Right lobe of liver (tissue), 6 donors: Measurements from ENCODE around the gene OPTN. TPM values are rescaled to one million over a fixed set of nuclear protein-coding genes. Genes with fewer than 3 reads are reported as not detected.

Experiments used
- ATAC-seq, 4 donors: fragments of 200-7000 bp; cut with Tn5 transposase; one replicate each; pipeline ENCODE4 v1.9.1; 2020; ENCODE audit warnings: mild to moderate bottlenecking in 4 of 4, moderate library complexity in 4 of 4
- DNase-seq, 3 donors: peaks; one replicate each; pipeline ENCODE4 v3.0.0-alpha.2; 2020
- H3K27ac ChIP-seq, 3 donors: fragments of 200-600 bp; one replicate each; pipeline ENCODE4 v1.8.0; 2022
- H3K27me3 ChIP-seq, 2 donors: fragments of 200-600 bp; one replicate each; pipeline ENCODE4 v1.8.0; 2022
- H3K36me3 ChIP-seq, 4 donors: fragments of 200-600 bp; sonication (generic) in 1 of 4; one replicate each; pipeline versions ENCODE4 v1.5.1 to v1.8.0; 2017 to 2022; ENCODE audit warnings: control low read depth in 1 of 4
- H3K4me1 ChIP-seq, 4 donors: fragments of 200-600 bp; sonication (generic) in 1 of 4; one replicate each; pipeline versions ENCODE4 v1.5.1 to v1.8.0; 2017 to 2022; ENCODE audit warnings: control low read depth in 1 of 4
- H3K4me3 ChIP-seq, 3 donors: fragments of 200-600 bp; one replicate each; pipeline ENCODE4 v1.8.0; 2022
- H3K9me3 ChIP-seq, 4 donors: fragments of 200-600 bp; sonication (generic) in 1 of 4; one replicate each; pipeline versions ENCODE4 v1.5.1 to v1.8.0; 2017 to 2022; ENCODE audit warnings: control low read depth in 1 of 4
- POLR2A ChIP-seq: fragments of 450-650 bp; IDR thresholded peaks from one replicate; pipeline ENCODE4 v1.6.1; 2017; ENCODE audit warnings: antibody characterized with exemption, mild to moderate bottlenecking
- WGBS: methylation state at CpG from one replicate; pipeline ENCODE4 v1.1.6; 2018; ENCODE audit warnings: low coverage, low lambda C conversion rate; ENCODE audit not compliant: insufficient coverage; ENCODE audit errors: missing lambda C conversion rate; 5-methylcytosine and 5-hydroxymethylcytosine counted together
- intact Hi-C, 2 donors: fragments of 100-400 bp; cut with DNase I; formaldehyde crosslinking; loops; one replicate each; pipeline versions ENCODE4 v1.11.2 to v1.14.1; 2022
- total RNA-seq, 6 experiments: library from RNA; depleted of rRNA in 2 of 6; stranded (reverse); fragments of >200 nt in 2 of 6; fragmentation: NEBNext Ultra II Directional in 3 of 6; extraction: Animal tissue kit (Norgen Biotek cat#: 25700) in 3 of 6; gene quantifications; one replicate each; pipeline versions ENCODE4 v1.1.0 to v1.2.4, GENCODE V29; 2016 to 2023
- TF ChIP-seq, protein P1 (sequence below), 4 donors: fragments of 200-600 bp in 3 of 4; fragments of 450-650 bp in 1 of 4; IDR thresholded peaks; one replicate each; pipeline versions ENCODE4 v1.5.1 to v1.8.0; 2016 to 2022; ENCODE audit warnings: antibody characterized with exemption in 4 of 4, mild to moderate bottlenecking in 2 of 4
- donor health status: DM: no; HTN: yes; CAD: no.
- donor health status: DM: no; HTN: no; CAD: no.
- donor health status: DM: no; HTN: no; CAD: no.
- donor health status: DM: no; HTN: yes; CAD: no.
- donor health status: DM: no; HTN: yes; CAD: no.

OPTN gene
- total RNA-seq, 6 experiments from 2014 or later: 30.4 to 70.7 (median 36.9) TPM

- H3K9me3 ChIP-seq: no peaks in the 10 kb centered on the region
- DNase-seq (no peak), ATAC-seq (no peak)
- H3K4me1 ChIP-seq: peaks cover 0 to 2% (median under 1%) of the 10 kb centered on the region in 4 donors
- intact Hi-C loops: no loop called here
- H3K4me3 ChIP-seq: no peak overlapping the region
- peaks cover 10 to 56% (median 34%) of the 10 kb centered on the region in 4 donors for H3K36me3 ChIP-seq
- H3K27ac ChIP-seq: no peak overlapping the region
- WGBS: 84% methylated on average over 10 of the region's 10 CpGs
- no peaks in the 10 kb centered on the region for H3K27me3 ChIP-seq
- no peak for TF ChIP-seq POLR2A
- TF ChIP-seq, protein P1, sequence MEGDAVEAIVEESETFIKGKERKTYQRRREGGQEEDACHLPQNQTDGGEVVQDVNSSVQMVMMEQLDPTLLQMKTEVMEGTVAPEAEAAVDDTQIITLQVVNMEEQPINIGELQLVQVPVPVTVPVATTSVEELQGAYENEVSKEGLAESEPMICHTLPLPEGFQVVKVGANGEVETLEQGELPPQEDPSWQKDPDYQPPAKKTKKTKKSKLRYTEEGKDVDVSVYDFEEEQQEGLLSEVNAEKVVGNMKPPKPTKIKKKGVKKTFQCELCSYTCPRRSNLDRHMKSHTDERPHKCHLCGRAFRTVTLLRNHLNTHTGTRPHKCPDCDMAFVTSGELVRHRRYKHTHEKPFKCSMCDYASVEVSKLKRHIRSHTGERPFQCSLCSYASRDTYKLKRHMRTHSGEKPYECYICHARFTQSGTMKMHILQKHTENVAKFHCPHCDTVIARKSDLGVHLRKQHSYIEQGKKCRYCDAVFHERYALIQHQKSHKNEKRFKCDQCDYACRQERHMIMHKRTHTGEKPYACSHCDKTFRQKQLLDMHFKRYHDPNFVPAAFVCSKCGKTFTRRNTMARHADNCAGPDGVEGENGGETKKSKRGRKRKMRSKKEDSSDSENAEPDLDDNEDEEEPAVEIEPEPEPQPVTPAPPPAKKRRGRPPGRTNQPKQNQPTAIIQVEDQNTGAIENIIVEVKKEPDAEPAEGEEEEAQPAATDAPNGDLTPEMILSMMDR (IDR thresholded peaks at IDR 0.05): no peak
These were observed 21.0 kb downstream of the OPTN start for GRCh38 chr10:13120786-13121499.

DNA sequence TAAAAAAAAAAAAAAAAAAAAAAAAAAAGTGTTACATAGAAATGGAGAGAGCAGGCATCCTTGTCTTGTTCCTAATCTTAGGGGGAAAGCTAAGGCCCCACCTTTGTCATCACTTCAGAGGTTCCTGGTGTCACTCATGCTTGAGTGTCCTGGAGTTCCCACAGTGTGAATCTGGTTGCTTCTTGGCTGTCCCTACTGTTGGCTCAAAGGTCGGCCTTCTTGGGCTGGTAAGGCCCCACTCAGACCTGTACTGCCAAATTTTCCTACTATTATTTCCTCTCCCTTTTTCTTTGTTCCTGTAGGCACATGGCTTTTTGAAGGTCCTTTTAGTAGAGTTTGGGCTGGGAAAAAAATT lies 21.5 kb downstream of the OPTN start:
- peak; percentile 46 to 81 (median 60) for ATAC-seq
- peaks cover 10 to 59% (median 32%) of the 10 kb centered on the region in 4 donors for H3K36me3 ChIP-seq

DNA sequence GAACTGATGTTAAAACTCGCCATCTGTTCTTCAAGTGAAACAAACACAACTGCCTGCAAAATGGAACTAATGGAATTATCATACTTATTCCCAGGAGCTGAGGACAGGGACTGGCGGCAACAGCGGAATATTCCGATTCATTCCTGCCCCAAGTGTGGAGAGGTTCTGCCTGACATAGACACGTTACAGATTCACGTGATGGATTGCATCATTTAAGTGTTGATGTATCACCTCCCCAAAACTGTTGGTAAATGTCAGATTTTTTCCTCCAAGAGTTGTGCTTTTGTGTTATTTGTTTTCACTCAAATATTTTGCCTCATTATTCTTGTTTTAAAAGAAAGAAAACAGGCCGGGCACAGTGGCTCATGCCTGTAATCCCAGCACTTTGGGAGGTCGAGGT lies 36.7 kb downstream of the OPTN start:
- no peak overlapping the region for H3K27ac ChIP-seq
- H3K4me3 ChIP-seq: no peak overlapping the region
- H3K9me3 ChIP-seq: no peaks in the 10 kb centered on the region
- no peak for ATAC-seq
- peaks cover 4 to 75% (median 28%) of the 10 kb centered on the region in 4 donors for H3K36me3 ChIP-seq
- 91% methylated on average over 8 of the region's 8 CpGs for WGBS
- H3K4me1 ChIP-seq: no peaks in the 10 kb centered on the region
- intact Hi-C loops: no loop called here
- TF ChIP-seq POLR2A: no peak
- TF ChIP-seq, protein P1 (IDR thresholded peaks at IDR 0.05): no peak
- no peaks in the 10 kb centered on the region for H3K27me3 ChIP-seq
- DNase-seq: no peak

More for the DNA sequence above, 21.5 kb downstream of the OPTN start:
- DNase-seq: peak in 1 of 3 donors; percentile 54
- Histone ChIP-seq H3K27me3 (no peaks in the 10 kb centered on the region), H3K9me3 (no peaks in the 10 kb centered on the region), H3K27ac (no peak overlapping the region), H3K4me3 (no peak overlapping the region), H3K4me1 (no peaks in the 10 kb centered on the region)
- TF ChIP-seq POLR2A: no peak
- TF ChIP-seq, protein P1 (IDR thresholded peaks at IDR 0.05): no peak
- 13% methylated on average over 1 of the region's 1 CpG for WGBS
- intact Hi-C loops: no loop called here

DNA sequence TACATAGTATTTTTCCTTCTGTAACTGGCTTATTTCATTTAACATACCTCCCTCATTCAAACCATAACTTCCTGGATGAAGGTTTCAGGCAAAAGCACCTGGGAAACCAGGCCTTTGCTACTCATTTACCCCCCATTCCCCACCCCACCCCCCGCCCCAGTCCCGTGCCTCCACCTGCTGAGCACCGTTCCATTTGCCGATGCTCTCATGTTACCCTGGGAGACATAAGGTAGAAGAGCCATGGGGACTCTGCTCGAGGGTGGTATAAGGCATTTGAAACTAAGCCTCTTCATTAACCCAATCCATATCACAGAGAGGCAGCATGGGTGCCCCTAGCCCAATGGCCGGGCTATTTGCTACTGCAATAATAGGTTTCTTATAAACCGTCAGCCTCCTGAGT lies 39.2 kb downstream of the OPTN start:
- Histone ChIP-seq H3K4me3 (no peak overlapping the region), H3K36me3 (peaks cover 4 to 52% (median 16%) of the 10 kb centered on the region in 4 donors), H3K27me3 (no peaks in the 10 kb centered on the region), H3K27ac (no peak overlapping the region), H3K9me3 (no peaks in the 10 kb centered on the region), H3K4me1 (no peaks in the 10 kb centered on the region)
- ATAC-seq (no peak), DNase-seq (no peak)
- TF ChIP-seq, protein P1 (IDR thresholded peaks at IDR 0.05): no peak
- intact Hi-C loops: no loop called here
- WGBS: 88% methylated on average over 6 of the region's 7 CpGs
